Measurements from ENCODE around the gene TARM1.

Gene TARM1

DNA sequence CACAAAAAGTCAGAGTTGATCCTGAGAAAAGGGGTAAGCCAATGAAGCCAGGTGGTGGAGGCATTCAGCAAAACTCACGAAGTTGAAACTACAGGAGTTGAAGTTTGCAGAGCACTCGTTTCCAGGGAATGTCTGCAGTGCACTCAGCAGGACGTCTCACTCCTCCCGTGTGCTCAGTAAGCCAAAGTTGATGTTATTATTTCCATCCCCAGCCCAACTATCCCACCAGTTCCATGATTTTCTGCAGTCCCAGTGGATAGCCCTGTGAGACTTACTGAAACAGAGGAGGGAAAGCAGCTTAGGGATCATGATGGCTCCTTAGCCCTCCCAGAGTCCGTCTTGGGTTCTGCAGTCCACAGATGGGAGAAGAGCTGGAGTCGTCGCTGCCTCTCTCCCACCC, at the start of gene TARM1:
TARM1 (minus strand) TSS at position 334 of the 400 bp plus-strand sequence; CDS start at position 309, 25 bp downstream.
- no peak for DNase-seq (ENCODE audit: low read depth in 2 of 2)

- no peak for DNase-seq (ENCODE audit: low read depth in 2 of 2)
These were observed 48.4 kb upstream of the TARM1 start for GRCh38 chr19:54129617-54129996.

DNA sequence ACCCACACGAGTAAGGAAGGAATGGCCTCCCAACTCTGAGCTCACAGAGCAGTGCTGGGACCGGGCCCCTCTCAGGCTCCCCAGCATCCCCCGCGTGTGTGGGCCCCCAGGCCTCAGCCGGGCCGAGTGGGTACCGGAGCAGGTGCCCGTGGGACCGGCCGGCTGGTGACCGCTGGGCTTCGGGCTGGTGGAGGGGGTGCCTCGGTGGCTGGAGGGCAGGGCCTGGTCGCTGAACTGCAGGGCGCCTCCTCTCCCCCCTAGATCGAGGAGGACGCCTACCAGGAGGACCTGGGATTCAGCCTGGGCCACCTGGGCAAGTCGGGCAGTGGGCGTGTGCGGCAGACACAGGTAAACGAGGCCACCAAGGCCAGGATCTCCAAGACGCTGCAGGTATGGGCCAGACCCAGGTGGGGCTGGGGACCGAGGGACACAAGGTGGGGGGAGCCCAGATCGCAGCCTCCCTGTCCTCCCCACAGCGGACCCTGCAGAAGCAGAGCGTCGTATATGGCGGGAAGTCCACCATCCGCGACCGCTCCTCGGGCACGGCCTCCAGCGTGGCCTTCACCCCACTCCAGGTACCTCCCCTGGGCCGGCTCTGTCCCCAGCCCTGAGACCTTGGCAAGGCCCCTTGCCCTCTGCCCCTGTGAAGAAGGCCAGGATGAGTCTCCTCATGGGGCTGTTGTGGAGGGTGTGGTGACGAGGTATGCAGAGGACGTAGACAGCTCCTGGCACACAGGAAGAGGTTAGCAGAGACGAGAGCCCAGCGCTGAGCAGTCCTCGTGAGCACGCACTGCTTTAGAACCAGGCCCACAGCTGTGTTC, 47.8 kb upstream of the TARM1 start:
- no peak for DNase-seq (ENCODE audit: low read depth in 2 of 2)

DNA sequence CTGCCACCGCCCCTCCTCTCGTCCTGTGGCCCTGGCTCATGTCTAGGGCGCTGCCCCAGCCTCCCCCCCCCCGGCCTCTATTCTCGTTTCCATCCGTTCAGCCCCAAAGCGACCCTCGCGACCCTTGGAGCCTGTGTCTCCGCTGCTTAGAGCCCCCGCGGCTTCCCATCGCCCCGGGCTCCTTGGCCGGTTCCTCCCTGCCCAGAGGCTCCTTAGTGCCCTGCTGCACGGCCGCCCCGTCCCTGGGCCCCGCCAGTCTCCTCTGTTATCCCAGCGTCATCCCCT, 47.2 kb upstream of the TARM1 start:
- no peak for DNase-seq (ENCODE audit: low read depth in 2 of 2)

GRCh38 chr19:54127688-54128440, 46.7 kb upstream of the TARM1 start:
- DNase-seq (ENCODE audit: low read depth in 2 of 2): no peak

GRCh38 chr19:54125713-54126112, 44.5 kb upstream of the TARM1 start:
- DNase-seq (ENCODE audit: low read depth in 2 of 2): no peak

DNA sequence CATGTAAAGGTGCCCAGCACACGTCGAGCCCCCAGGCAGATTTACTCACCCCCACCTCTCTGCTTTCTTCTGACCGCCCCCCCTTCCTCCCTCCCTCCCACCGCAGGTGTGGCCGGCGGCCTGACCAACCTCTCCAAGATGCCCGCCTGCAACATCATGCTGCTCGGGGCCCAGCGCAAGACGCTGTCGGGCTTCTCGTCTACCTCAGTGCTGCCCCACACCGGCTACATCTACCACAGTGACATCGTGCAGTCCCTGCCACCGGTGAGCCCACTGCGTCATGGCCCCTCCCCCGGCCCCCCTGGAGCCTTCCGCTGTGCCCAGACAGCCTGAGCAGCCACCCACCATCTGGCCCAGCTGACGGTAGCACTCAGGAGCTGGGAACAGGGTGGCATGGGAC, 43.2 kb upstream of the TARM1 start:
- DNase-seq (ENCODE audit: low read depth in 2 of 2): no peak

GRCh38 chr19:54123682-54124081, 42.5 kb upstream of the TARM1 start:
- no peak for DNase-seq (ENCODE audit: low read depth in 2 of 2)

- no peak for DNase-seq (ENCODE audit: low read depth in 2 of 2)
These were observed 40.1 kb upstream of the TARM1 start for GRCh38 chr19:54121259-54121658.

GRCh38 chr19:54115109-54116063, 34.2 kb upstream of the TARM1 start, which contains the start of the genes PRPF31 and TFPT:
PRPF31 (plus strand) TSS chr19:54115754; CDS start chr19:54118279, 2,525 bp downstream.
TFPT (minus strand) TSS chr19:54115657; CDS start chr19:54115269, 388 bp downstream.
- DNase-seq (ENCODE audit: low read depth in 2 of 2): peak; percentile 89 to 95

- no peak for DNase-seq (ENCODE audit: low read depth in 2 of 2)
These were observed 33.4 kb upstream of the TARM1 start for GRCh38 chr19:54114340-54115108.

GRCh38 chr19:54109651-54110050, 28.5 kb upstream of the TARM1 start:
- DNase-seq (ENCODE audit: low read depth in 2 of 2): no peak

DNA sequence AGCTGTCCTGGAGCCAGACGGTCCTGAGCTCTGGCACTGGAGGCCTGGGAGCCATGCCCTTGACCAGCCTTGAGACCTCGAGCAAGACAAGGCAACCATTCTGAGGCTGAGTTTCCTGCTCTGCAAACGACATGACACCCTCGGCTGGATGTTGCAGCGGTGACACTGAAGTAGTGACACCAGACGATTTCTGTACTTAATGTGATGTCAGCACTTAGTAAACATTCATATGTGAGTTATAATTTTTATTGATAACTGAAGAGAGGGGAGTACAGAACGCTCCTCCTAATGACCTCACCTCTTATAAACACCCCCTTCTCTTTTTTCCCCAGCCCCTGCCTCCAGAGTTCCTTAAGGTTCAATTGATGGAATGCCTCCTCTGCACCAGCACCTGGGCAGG, 27.3 kb upstream of the TARM1 start:
- no peak for DNase-seq (ENCODE audit: low read depth in 2 of 2)

- no peak for DNase-seq (ENCODE audit: low read depth in 2 of 2)
These were observed 26.8 kb upstream of the TARM1 start for GRCh38 chr19:54107876-54108490.

DNA sequence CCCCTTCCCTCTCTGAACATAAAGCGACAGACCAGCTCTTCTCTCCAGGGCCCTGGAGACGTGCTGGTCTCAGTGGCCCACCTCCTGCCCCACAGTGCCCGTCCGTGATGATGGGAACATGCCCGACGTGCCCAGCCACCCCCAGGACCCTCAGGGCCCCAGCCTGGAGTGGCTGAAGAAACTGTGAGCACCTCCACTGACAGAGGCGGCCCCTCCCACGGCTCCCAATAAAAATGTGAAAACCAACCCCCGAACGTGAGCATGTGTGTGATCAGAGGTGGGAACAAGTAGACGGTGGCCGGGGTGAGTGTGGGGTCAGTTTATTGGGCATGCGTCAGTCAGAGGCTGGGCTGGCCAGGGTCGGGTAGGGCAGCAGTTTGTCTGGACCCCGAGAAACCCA, 25.6 kb upstream of the TARM1 start:
- no peak for DNase-seq (ENCODE audit: low read depth in 2 of 2)

- DNase-seq (ENCODE audit: low read depth in 2 of 2): no peak
These were observed 24.6 kb upstream of the TARM1 start for GRCh38 chr19:54105796-54106195.

GRCh38 chr19:54104998-54105715, 24.0 kb upstream of the TARM1 start:
- DNase-seq (ENCODE audit: low read depth in 2 of 2): no peak

- DNase-seq (ENCODE audit: low read depth in 2 of 2): peak; percentile 94 to 95
These were observed 21.4 kb upstream of the TARM1 start, which contains the start of gene NDUFA3 for GRCh38 chr19:54102421-54103169. NDUFA3 (plus strand) TSS chr19:54102855; CDS start chr19:54102879, 24 bp downstream.

GRCh38 chr19:54100561-54100960, 19.4 kb upstream of the TARM1 start, which contains the start of gene OSCAR:
OSCAR (minus strand) TSS chr19:54100803; CDS start chr19:54100792, 11 bp downstream.
- no peak for DNase-seq (ENCODE audit: low read depth in 2 of 2)

All from activated CD4-positive, alpha-beta T cell treated with anti-CD3 and anti-CD28 coated beads for 24 hours (primary cell).